GM19463 (cell line): ENCODE data around the gene FTHL17.

Experiments used
- ATAC-seq: cut with Tn5 transposase; IDR thresholded peaks from one replicate; pipeline ENCODE4 v1.9.1; 2021; ENCODE audit warnings: mild to moderate bottlenecking, moderate library complexity; ENCODE audit not compliant: unreplicated experiment

Gene FTHL17

DNA sequence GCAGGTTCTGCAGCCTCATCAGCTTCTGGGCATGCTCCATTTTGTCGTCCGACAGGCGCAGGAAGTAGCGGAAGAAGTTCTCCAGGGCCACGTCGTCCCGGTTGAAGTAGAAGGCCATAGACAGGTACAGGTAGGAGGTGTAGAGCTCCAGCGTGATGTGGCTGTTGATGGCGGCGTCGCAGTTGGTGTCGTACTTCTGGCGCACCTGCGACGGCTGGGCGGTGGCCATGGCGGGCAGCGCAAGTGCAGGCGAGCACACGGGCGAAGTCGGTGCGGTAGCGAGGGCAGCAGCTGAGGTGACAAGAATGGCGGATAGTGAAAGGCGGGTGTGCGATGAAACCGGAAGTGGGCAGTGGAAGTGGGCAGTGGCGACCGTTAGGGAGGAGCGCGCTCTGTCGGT is at the start of gene FTHL17:
Gene FTHL17 (minus strand): TSS at position 317 of the 400 bp plus-strand sequence. CDS start 88 bp downstream, at position 229.
- no peak for ATAC-seq

DNA sequence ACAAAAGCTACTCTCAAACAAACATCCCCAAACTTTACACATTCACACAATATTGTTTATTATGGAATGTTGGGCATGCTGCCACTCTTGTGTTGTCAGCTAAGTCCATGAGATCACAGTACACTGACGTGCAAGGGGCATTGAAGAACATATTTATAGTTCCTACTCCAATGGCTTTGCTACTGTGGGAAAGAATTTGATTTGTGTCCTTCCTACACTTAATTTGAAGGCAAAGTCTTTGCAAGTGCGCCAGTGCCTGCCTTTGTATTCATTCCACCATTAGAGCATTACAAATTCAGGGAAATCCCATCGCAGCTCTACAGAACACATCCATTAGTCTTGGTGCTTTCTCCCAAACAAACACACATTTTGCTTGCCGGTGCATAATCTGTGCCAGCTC is 45.4 kb upstream of the FTHL17 start:
- ATAC-seq: no peak

DNA sequence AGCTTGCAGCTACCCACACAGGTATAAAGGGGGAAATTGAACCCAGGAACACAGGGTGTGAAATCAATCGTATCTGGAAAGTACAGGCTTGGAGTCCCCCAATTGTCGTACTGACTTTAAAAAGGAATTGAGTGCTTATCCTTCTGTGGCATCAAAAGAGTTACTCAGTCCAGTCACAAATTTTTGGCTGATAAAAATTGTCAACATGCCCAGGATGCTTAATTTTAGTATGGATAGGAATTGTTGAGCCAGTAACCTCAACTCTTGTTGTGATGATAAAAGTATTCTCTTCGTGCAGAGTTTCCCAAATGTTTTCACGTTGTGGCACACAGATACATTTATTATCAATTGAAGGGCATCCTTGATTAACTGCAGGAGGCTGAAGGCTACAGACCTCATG is 43.6 kb upstream of the FTHL17 start:
- no peak for ATAC-seq

DNA sequence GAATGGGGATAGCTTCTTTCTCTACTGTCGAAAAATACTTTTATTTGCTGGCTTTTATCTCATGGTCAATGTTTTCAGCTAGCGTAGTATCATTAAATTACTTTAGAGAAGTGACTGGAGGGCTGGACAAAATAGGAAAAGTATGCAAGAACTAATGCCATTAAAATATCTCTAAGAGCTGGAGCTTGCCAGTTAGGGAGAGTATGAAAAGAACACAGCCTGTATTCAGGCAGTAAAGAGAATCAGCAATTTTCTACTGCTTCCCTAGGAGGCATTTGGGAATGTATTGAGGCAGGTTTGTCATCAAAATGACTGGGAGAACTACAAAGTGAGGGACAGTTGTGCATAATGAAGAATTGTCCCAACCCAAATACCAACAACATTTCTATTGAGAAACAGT is 43.0 kb upstream of the FTHL17 start:
- no peak for ATAC-seq

DNA sequence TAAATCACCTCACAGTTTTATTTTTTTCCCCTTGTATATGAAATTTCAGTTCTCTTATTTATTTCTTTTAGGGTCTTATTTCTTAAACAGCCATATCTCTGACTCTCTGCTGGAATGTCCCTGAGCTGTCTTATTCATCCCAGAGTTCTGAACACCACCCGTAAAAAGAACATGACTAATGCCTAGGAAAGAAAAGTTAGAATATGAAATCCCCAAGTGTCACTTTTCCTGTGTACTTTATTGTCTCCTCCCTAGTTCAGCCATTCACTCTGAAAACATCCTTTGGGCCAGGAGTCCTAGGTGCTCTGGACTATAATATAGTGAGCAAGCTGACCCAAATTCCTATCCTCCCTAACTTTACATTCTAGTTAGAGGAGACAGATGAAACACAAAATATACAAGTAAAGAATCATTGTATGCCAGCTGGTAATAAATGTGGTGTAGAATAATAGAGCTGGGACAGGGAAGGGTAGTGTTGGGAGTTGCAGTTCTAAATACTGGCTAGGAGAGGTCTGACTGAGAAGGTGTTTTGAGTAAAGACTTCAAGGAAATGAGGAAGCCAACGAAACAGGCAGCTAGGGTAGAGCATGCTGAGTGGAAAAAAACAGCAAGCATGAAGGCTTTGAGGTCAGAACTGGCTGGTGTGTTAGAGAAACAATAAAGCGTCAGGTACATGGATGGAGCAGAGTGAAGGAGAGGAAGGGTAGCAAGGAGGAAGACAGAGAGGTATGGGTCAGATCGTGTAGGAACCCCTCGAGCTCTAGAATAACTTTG is 40.6 kb upstream of the FTHL17 start:
- peak; percentile 57 for ATAC-seq

DNA sequence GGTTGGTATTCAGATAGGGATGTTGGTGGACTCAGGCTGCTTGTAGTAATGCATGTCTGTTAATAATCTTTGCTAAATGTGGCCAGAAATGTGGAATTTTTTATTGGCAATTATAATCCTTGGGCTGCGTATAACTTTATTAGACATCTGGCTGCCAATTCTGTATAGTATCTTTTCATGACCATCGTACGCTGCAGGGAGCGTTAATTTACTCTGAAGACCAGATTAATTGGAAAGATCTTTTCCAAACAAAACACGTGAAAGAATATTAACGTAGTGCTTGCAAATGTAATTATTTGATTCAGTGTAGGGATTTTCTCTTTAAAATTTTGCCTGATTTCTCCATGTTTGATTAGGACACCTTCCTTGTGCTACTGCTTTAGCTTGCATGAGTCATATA is 38.8 kb upstream of the FTHL17 start:
- ATAC-seq: no peak

DNA sequence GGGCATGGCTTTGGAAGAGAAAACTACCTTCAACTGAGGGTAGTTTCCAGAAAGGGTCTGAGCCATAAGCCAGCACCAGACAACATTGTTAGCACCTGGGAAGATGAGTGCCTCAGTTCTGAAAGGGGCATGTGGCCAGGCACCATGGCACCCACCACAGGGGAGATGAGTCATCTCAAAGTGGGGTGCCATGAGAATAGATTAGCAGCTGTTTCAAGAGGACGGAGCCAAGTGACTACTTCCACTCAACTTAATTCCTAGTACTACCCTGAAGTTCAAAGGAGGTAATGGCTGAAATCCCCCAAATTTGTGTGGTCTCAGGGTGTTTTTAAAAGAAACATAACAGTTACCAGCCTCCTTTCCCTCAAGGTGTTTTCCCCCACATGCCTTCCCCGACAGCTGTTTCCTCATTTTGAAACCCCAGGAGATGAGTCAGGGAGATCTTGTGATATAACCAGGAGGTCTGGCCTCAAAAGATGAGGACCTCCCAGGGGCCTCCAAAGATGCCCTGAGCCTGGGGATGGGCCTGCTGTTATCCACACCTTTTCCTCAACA is 27.8 kb upstream of the FTHL17 start:
- peak; percentile 85 for ATAC-seq

DNA sequence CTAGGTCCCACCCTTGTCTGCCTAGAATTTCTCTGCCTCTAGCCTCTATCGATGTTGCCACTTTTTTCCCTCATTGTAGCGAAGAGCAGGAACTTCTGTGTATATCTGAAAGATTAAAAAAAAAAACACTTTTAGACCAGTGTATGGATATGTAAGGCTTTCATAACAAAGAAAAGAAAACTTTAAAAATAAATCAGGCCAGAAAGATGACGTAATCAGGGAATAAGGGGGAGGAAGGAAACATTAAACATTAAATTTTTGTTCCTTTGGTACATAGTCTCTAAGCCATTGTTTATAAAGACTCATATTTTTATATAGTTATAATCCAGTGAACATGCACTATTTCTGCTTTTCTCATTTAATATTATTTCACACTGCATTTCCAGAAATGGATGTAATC is 26.2 kb upstream of the FTHL17 start:
- ATAC-seq: no peak

DNA sequence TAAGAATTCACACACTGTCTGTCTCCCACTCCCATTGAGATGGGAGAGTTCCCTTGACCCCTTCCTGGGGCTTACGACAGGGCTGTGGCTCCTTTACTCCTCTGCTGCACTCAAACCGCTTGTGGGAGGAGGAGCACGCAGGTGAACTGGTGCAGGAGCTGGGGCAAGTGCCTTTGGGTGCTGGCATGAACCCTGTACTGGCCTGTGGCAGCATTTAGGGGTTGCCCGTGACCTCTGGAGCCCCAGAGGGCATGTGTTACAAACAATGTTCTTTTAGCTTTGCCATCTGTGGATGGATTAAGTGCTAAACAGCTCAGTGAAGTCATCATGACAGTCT is 21.8 kb upstream of the FTHL17 start:
- ATAC-seq: peak; percentile 33

DNA sequence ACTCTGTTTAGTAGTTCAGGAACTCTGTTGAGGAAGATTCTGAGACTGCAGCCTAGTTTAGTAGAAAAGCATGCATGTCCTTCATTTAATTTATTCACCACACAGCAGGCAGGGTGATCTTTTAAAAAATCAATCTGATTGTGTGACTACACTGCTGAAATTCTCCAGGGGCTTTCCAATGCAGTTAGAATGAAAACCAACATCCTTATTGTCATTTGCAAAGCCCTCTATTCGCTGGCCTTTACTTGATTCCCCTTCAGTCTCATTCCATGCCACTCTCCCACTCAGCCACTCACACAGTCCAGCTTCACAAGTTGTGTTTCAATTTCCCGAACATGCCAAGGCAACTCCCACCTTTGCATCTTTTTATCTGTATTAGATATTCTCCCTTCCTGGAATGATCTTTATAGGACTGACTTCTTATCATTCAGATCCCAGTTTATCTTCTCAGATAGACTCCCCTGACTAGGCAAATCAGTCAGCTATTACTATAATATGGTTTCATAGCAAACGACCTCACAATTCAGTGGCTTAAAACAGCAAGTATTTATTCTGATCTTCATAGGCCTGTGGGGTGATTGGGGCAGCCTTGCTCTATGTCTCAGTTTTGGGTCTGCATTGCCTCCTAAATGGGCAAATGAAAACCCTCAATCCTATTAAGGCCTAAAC is 21.3 kb upstream of the FTHL17 start:
- peak; percentile 72 for ATAC-seq

DNA sequence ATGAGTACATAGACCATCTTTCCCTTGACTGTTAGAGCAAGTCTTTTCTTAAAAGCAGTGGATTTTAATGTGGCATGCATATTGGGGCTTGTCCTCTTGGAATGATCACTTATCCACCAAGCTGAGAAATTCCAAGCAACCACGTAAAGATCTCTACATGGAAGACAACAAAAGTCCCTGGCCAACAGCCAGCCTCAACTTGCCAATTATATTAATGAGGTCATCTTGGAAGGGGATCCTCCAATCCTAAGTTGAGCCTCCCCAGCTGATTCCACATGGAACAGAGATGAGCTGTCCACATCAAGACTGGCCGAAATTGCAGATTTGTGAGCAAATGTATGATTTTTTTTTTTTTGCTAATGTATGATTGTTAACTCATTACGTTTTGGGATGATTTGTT is 20.6 kb upstream of the FTHL17 start:
- peak; percentile 3 for ATAC-seq

DNA sequence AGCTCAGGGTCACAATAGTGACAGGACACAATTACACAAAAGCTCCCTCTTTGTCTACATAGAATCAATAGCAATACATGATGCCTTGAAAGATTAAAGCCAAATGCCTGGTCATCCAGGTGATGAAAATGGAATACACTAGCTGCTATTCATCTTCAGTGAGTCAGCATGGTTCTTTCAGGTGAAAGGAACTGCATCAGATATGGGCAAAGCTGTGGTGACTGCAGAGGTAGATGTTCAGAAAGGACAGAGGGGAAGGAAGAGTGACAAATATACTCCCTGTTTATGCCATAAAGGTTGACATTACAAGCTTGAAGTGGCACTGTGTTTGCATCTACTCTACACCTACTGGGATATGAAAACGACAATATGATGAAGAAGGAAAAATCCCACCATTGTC is 20.0 kb upstream of the FTHL17 start:
- ATAC-seq: no peak

DNA sequence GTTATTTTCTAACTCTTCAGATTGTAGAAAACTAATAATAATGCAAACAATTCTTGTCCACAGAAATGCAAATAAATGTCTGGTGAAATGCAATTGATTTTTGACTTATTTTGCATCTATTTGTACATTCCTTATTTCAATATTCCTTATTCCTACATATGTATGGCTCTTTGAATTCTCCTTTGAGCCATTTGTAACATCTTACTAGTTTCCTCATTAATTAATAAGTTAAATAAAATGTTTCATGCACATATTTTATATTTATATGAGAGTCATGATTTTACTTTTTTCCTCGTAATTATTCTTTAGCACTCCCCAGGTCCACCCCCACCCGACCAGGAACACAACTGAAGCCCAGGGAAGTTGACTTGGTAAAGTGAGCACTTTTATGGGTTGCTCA is 2.7 kb upstream of the FTHL17 start:
- no peak for ATAC-seq

DNA sequence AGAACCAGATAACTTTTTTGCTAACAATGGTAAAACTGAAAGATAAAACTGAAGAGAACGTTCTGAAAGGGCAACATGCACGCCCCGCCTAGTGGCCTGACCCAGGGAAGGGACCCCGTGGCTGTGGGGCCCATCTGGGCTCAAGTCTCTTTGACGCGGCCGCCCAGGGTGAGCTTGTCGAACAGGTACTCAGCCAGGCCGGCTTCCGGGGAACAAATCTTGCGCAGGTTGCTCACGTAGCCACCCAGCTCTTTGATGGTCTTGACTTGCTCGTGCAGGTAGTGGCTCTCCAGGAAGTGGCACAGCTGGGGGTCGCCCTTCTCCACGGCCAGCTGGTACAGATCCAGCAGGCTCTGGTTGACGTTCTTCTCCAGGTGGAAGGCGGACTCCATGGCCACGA is 579 bp downstream of the FTHL17 start:
- no peak for ATAC-seq

DNA sequence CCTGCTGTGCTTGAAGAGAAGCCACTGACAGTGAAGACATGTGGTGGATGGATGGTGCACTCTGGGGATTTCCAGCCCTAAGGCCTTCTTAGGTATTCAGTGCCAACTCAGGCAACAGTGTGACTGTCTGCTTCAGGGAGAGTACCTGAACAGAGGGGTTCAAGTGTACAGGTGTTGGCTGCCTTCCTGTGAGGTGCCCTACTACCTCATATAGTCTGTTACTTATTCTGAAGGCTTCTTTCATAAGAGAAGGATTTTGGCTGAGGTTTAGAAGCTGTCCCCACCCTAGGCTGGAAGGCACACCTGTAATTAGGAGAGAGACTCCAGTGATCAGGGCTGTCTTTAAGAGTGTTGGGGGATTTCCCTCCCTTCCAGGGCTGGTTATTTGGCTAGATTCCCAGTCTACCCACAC is 1.8 kb downstream of the FTHL17 start:
- peak; percentile 85 for ATAC-seq

DNA sequence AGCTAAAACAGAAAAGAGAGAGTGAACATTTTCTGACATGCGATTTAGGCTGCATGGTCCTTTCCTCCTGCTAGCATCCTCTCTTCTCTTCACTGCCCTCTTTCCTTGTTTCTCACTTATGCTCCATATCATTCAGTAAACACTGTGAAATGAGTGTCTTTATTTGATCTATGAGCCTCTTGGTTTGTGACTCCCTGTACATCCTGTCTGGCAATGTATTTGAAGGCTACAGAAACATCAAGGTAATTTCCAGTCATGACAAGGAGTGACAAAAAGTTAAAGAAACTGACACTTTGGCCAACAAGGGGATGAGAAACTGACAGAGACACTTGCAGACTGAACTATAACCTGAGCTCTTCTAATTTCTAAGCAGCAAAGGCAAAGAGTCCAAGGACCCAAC is 8.7 kb downstream of the FTHL17 start:
- ATAC-seq: no peak

DNA sequence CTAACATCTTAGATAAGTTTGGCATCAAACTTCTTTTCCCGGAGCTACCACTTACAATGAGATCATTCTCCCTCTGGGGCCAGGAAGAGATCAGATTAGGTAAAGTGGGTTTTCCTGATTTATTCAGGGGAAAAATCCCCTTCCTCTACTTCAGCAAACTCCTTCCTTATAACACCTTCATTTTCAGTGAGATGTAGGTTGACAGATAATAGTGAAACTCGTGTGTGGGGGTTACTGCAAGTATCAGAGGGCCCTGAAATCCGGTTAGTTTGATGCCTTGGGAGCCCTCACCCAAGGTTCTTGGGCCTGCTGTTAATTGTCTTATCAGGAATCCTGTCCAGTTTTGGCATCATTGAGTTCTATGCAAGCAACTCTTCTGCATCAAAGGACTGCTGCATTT is 10.8 kb downstream of the FTHL17 start:
- ATAC-seq: peak; percentile 78

DNA sequence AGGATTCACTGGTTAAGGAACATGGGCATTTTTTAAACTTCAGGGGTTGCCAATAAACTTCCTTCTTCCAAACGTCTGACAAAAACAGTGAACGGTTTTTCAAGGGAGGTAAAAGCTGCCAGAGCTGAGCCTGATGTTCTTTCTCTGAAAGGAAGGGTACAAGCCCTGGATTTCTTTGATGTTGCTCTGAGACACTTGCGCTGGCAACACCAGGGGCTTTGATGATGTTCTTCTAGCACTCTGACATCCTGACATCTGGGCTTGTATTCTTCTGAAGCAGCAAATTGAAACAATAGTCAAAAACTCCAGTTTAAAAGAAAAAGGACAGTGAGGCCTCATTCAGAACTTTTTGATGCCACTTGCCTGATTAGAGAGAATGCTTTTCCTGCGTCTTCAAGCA is 11.8 kb downstream of the FTHL17 start:
- ATAC-seq: no peak

DNA sequence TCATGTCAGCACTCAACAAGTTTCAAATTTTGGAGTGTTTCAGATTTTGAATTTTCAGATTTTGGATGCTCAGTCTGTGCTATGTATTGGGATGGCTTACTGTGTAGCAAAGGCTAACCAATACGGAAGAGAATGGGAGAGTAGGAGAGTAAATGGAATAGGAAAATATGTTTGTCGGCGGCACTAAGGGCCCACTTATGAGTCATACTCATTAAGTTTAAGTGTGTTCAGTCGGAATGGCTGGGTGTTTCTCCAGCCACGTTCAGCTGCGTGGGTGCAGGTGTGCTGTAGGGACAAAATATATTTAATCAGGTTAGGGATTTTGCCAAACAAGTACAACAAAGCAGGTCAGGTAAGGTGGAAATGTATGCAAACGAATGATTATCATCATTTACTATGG is 13.6 kb downstream of the FTHL17 start:
- no peak for ATAC-seq

DNA sequence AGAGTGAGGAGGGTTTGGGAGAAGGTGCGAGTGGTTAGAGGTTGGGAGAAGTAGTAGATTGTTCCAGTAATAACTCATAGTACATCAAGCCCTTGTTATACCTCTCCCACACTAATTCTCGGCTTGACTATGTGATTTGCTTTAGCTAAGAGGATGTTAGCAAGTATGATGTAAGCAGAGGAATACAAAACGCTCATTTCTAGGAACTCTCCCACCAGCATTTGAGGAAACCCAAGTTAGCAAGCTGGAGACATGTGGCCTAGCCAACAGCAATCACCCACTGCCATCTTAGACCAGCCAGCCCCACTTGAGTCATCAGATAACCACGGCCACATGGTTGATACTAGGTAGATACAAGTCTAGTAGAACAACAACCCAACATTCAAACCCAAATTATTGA is 14.2 kb downstream of the FTHL17 start:
- no peak for ATAC-seq

DNA sequence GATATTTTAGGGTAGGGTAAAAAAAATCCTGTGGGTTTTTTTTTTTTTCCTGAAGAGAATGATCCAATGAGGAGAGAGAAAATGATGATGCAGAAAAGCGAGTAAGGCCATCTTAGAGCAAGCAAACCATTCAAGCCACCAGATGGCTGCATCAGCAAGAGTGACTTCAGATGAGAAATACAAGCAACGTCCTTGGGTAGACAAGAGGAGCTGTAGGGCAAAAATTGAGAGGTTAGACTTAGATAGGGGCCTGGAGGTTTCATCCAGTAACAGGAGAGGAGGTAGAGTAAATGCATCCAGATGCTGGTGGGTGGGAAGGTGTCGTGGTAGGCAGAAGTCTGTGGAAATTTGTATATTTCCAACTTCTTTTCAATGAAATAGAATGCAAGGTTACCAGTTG is 14.6 kb downstream of the FTHL17 start:
- no peak for ATAC-seq

DNA sequence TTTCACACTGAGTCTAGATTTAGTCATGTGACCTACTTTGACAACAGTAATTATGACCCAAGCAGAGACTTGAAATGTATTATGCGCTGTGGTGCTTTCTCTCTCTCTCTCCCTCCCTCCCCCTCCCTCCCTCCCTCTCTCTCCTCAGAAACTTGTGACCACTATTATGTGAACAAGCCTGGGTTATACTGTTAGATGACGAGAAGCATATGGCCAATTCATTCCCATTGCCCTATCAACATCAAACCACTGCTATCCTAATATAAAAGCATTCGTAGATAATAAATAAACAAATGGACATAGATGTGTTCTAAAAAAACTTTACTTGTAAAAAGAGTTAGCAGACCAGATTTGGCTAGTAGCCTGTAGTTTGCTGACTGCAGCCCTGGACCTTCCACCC is 18.2 kb downstream of the FTHL17 start:
- no peak for ATAC-seq
